Fibroblast of skin of right biceps (primary cell): ENCODE data around the gene METRN.

Source experiments
- DNase-seq: peaks from one replicate; pipeline ENCODE4 v3.0.0-alpha.2; 2013

Gene METRN

GRCh38 chr16:714558-715476, at the start of gene METRN:
Gene METRN (plus strand): TSS chr16:715118. CDS start chr16:715290, 172 bp downstream.
- DNase-seq, result peak; percentile 87

- no peak for DNase-seq
Measured at GRCh38 chr16:666572-666971, 48.3 kb upstream of the METRN start.

GRCh38 chr16:667113-667779, 47.7 kb upstream of the METRN start:
- DNase-seq, result no peak

- DNase-seq, result peak; percentile 90
Measured at GRCh38 chr16:667780-668518, 47.0 kb upstream of the METRN start, which contains the start of gene RHOT2. Gene RHOT2 (plus strand): TSS chr16:668132. CDS start chr16:668200, 68 bp downstream.

- no peak for DNase-seq
Measured at GRCh38 chr16:668519-669171, 46.3 kb upstream of the METRN start.

GRCh38 chr16:669666-670065, 45.3 kb upstream of the METRN start:
- no peak for DNase-seq

- DNase-seq, result no peak
Measured at GRCh38 chr16:670485-671352, 44.2 kb upstream of the METRN start.

- DNase-seq, result no peak
Measured at GRCh38 chr16:671353-672131, 43.4 kb upstream of the METRN start.

GRCh38 chr16:672371-672770, 42.5 kb upstream of the METRN start:
- no peak for DNase-seq

GRCh38 chr16:672851-673250, 42.1 kb upstream of the METRN start:
- DNase-seq, result no peak

- DNase-seq, result no peak
Measured at GRCh38 chr16:673399-673991, 41.4 kb upstream of the METRN start.

GRCh38 chr16:674214-674881, 40.6 kb upstream of the METRN start:
- no peak for DNase-seq

- DNase-seq, result peak; percentile 49
Measured at GRCh38 chr16:674968-675883, 39.7 kb upstream of the METRN start, which contains the start of gene RHBDL1. Gene RHBDL1 (plus strand): TSS chr16:675671. CDS start chr16:675791, 120 bp downstream.

GRCh38 chr16:675884-676564, 38.9 kb upstream of the METRN start:
- DNase-seq, result no peak

- DNase-seq, result no peak
Measured at GRCh38 chr16:676565-676902, 38.4 kb upstream of the METRN start.

GRCh38 chr16:676913-677312, 38.0 kb upstream of the METRN start:
- DNase-seq, result no peak

- no peak for DNase-seq
Measured at GRCh38 chr16:677316-678190, 37.4 kb upstream of the METRN start.
